H7 (cell line): ENCODE data around the gene CNTNAP4. TPM values are rescaled to one million over a fixed set of nuclear protein-coding genes. Genes with fewer than 3 reads are reported as not detected.

Source experiments
- DNase-seq: peaks from one replicate; pipeline ENCODE4 v3.0.0; 2012
- H3K27me3 ChIP-seq: 2 replicates; pipeline ENCODE4 v1.6.0; 2011; ENCODE audit warnings: mild to moderate bottlenecking, low read length; ENCODE audit not compliant: control insufficient read depth, insufficient read depth
- H3K36me3 ChIP-seq: replicated peaks from 2 replicates; pipeline ENCODE4 v1.5.1; 2011; ENCODE audit warnings: low read length; ENCODE audit not compliant: control insufficient read depth, insufficient read depth
- H3K4me3 ChIP-seq: 2 replicates; pipeline ENCODE4 v1.5.1; 2011; ENCODE audit warnings: low read depth, mild to moderate bottlenecking, control low read depth, low read length, moderate library complexity; ENCODE audit not compliant: insufficient read depth
- total RNA-seq: library from RNA; depleted of rRNA; stranded (reverse); fragments of >200 nt; shearing (Covaris generic); gene quantifications from 2 replicates; pipeline ENCODE4 v1.2.3, GENCODE V29; 2014

The CNTNAP4 gene
- total RNA-seq, 1 experiment from 2014 or later, result 0.03 TPM

GRCh38 chr16:76583466-76583865, 306.3 kb downstream of the CNTNAP4 start:
- Histone ChIP-seq H3K36me3 (no peaks in the 10 kb centered on the region), H3K27me3 (no peaks in the 10 kb centered on the region), H3K4me3 (no peak overlapping the region)
- DNase-seq, result no peak

- Histone ChIP-seq H3K36me3 (no peaks in the 10 kb centered on the region), H3K27me3 (no peaks in the 10 kb centered on the region), H3K4me3 (no peak overlapping the region)
- DNase-seq, result no peak
Observed at GRCh38 chr16:76583945-76584344, 306.7 kb downstream of the CNTNAP4 start.

- no peak for DNase-seq
- H3K27me3 ChIP-seq, result no peaks in the 10 kb centered on the region
Observed at GRCh38 chr16:76598498-76598897, 321.3 kb downstream of the CNTNAP4 start.

GRCh38 chr16:76607317-76607716, 330.1 kb downstream of the CNTNAP4 start:
- H3K27me3 ChIP-seq, result no peaks in the 10 kb centered on the region

More at GRCh38 chr16:76598498-76598897, 321.3 kb downstream of the CNTNAP4 start:
- Histone ChIP-seq H3K36me3 (no peaks in the 10 kb centered on the region), H3K4me3 (no peak overlapping the region)

More at GRCh38 chr16:76607317-76607716, 330.1 kb downstream of the CNTNAP4 start:
- Histone ChIP-seq H3K36me3 (no peaks in the 10 kb centered on the region), H3K4me3 (no peak overlapping the region)
- no peak for DNase-seq
